K562 (cell line): Measurements from ENCODE around the gene ATP6V0A1. TPM values are rescaled to one million over a fixed set of nuclear protein-coding genes. Genes with fewer than 3 reads are reported as not detected.

Experiments used
- DIDO1 ChIP-seq: fragments of 450-650 bp; IDR thresholded peaks from 2 replicates; pipeline ENCODE4 v1.6.1; 2016; ENCODE audit warnings: low read depth, missing biosample characterization, missing genetic modification characterization
- FOXA3 ChIP-seq, 2 experiments: fragments of 450-650 bp in 1 of 2; sonication (generic) in 1 of 2; formaldehyde crosslinking; IDR thresholded peaks in 1 of 2; conservative IDR thresholded peaks in 1 of 2; 2 replicates each; pipeline versions ENCODE4 v1.4.0 to v1.8.0; 2020 to 2022; ENCODE audit warnings: mild to moderate bottlenecking in 2 of 2, missing genetic modification reagents in 1 of 2
- HDAC8 ChIP-seq: fragments of 450-650 bp; IDR thresholded peaks from 2 replicates; pipeline ENCODE4 v1.6.1; 2016; ENCODE audit warnings: mild to moderate bottlenecking, missing genetic modification characterization, moderate library complexity, missing compliant biosample characterization
- HMGN3 ChIP-seq: IDR thresholded peaks from 2 replicates; pipeline ENCODE4 v1.6.1; 2011; ENCODE audit warnings: borderline replicate concordance, low read depth, mild to moderate bottlenecking, mixed read lengths, low read length; ENCODE audit not compliant: insufficient read length; ENCODE audit errors: extremely low read depth
- HSF4 ChIP-seq: fragments of 250-450 bp; sonication (Bioruptor Pico); IDR thresholded peaks from 2 replicates; pipeline ENCODE4 v2.1.2; 2022; ENCODE audit warnings: mild to moderate bottlenecking, moderate library complexity, borderline replicate concordance
- KAT7 ChIP-seq: sonication (generic); formaldehyde crosslinking; IDR thresholded peaks from 2 replicates; pipeline ENCODE4 v1.8.0; 2022; ENCODE audit warnings: missing genetic modification reagents, mild to moderate bottlenecking, borderline replicate concordance
- MNT ChIP-seq, 2 experiments: fragments of 450-650 bp; conservative IDR thresholded peaks; 2 replicates each; pipeline ENCODE4 v1.6.1; 2017; ENCODE audit warnings: mild to moderate bottlenecking in 2 of 2, moderate library complexity in 2 of 2
- PURB ChIP-seq: sonication (generic); formaldehyde crosslinking; IDR thresholded peaks from 2 replicates; pipeline ENCODE4 v1.9.0; 2021; ENCODE audit warnings: low read depth, mild to moderate bottlenecking, missing genetic modification reagents
- RFX7 ChIP-seq: fragments of 250-450 bp; sonication (Bioruptor Pico); IDR thresholded peaks from 2 replicates; pipeline ENCODE4 v1.5.1; 2021; ENCODE audit warnings: mild to moderate bottlenecking
- SAFB ChIP-seq: fragments of 200-400 bp; formaldehyde crosslinking; IDR thresholded peaks from 2 replicates; pipeline ENCODE4 v1.6.1; 2017; ENCODE audit warnings: low read depth, low read length, borderline replicate concordance
- SRSF3 ChIP-seq: fragments of 200-400 bp; formaldehyde crosslinking; IDR thresholded peaks from 2 replicates; pipeline ENCODE4 v1.6.1; 2016; ENCODE audit warnings: mild to moderate bottlenecking, low read length, moderate library complexity; ENCODE audit not compliant: insufficient read depth
- U2AF1 ChIP-seq: fragments of 200-400 bp; formaldehyde crosslinking; optimal IDR thresholded peaks from 2 replicates; pipeline ENCODE3; 2017; ENCODE audit warnings: mild to moderate bottlenecking, low read depth, low read length, moderate library complexity
- U2AF2 ChIP-seq: fragments of 200-400 bp; formaldehyde crosslinking; optimal IDR thresholded peaks from 2 replicates; pipeline ENCODE3; 2017; ENCODE audit warnings: low read depth, mild to moderate bottlenecking, low read length
- ZFP30 ChIP-seq: fragments of 250-450 bp; sonication (Bioruptor Pico); IDR thresholded peaks from 2 replicates; pipeline ENCODE4 v1.8.0; 2022; ENCODE audit warnings: moderate library complexity, mild to moderate bottlenecking, inconsistent platforms, borderline replicate concordance
- ZNF318 ChIP-seq, 2 experiments: fragments of 450-650 bp; IDR thresholded peaks; 2 replicates each; pipeline ENCODE4 v1.6.1; 2016; ENCODE audit warnings: mild to moderate bottlenecking in 2 of 2, borderline replicate concordance in 1 of 2, low read depth in 1 of 2, moderate library complexity in 1 of 2
- ZNF436 ChIP-seq: fragments of 250-450, 450-650 bp; sonication (Bioruptor Pico); formaldehyde crosslinking; IDR thresholded peaks from 2 replicates; pipeline ENCODE4 v1.7.0; 2020; ENCODE audit warnings: mild to moderate bottlenecking
- polyA plus RNA-seq, 8 experiments: library from polyadenylated mRNA; depleted of rRNA in 4 of 8; stranded (reverse) in 5 of 8; unstranded in 3 of 8; fragments of >200 nt; fragmentation: Nextera tagmentation in 2 of 8; fragmentation: Illumina TruSeq in 1 of 8; extraction: Ambion mirVana in 2 of 8; extraction: Trizol in 1 of 8; gene quantifications; 2 replicates each; pipeline versions ENCODE4 v1.2.1 to v1.2.3, GENCODE V29; 2011 to 2014; ENCODE audit warnings: inconsistent platforms in 1 of 8, missing spikeins in 1 of 8
- total RNA-seq, 7 experiments: library from RNA; depleted of rRNA in 6 of 7; stranded (reverse); fragments of >200 nt in 6 of 7; fragmentation: Illumina TruSeq in 2 of 7; extraction: Trizol in 2 of 7; gene quantifications; 2 replicates each; pipeline versions ENCODE4 v1.2.1 to v1.2.3, GENCODE V29; 2011 to 2021; ENCODE audit warnings: low replicate concordance in 1 of 7

The ATP6V0A1 gene
- total and polyA plus RNA-seq, 9 of the 15 experiments (the other 6 are each of a cell fraction or from before 2014, with no cell fraction given): 11.8 to 158 (median 75.5) TPM

GRCh38 chr17:42566883-42567573 is 108.3 kb downstream of the ATP6V0A1 start, which contains the start of gene MLX (continued):
- TF ChIP-seq ZFP30 (CRISPR knock-in tag) (no peak), HSF4 (CRISPR knock-in tag) (no peak), ZNF318 (IDR thresholded peaks at IDR 0.05; ENCODE audit: borderline replicate concordance in 1 of 2, low read depth in 1 of 2) (no peak), U2AF2 (no peak), RFX7 (CRISPR knock-in tag) (no peak), DIDO1 (tag) (no peak), U2AF1 (no peak), ZNF436 (no peak), SAFB (no peak), FOXA3 (CRISPR knock-in tag; conservative IDR thresholded peaks at IDR 0.05 in 1 of 2, IDR thresholded peaks at IDR 0.05 in 1 of 2) (no peak), HDAC8 (tag) (0 out of 2 replicates have a peak, but pooled peaks have one; percentile 7), MNT (conservative IDR thresholded peaks at IDR 0.05) (peak; percentile 88 to 93), PURB (no peak), SRSF3 (peak; percentile 40; the same call in 1 of the 2 replicates), HMGN3 (peak; percentile 65), KAT7 (CRISPR knock-in tag) (no peak)
